Amniotic epithelial cell (primary cell): ENCODE data around the gene ATP6V0E2.
"Not testable (repeated sequence)": the region's sequence is repeated elsewhere in the genome, so short reads cannot be mapped to it uniquely, and the experiment has no call there.

ENCODE experiments used
- DNase-seq: peaks from one replicate; pipeline ENCODE4 v3.0.0-alpha.2; 2010; ENCODE audit warnings: low read depth

Gene ATP6V0E2

DNA sequence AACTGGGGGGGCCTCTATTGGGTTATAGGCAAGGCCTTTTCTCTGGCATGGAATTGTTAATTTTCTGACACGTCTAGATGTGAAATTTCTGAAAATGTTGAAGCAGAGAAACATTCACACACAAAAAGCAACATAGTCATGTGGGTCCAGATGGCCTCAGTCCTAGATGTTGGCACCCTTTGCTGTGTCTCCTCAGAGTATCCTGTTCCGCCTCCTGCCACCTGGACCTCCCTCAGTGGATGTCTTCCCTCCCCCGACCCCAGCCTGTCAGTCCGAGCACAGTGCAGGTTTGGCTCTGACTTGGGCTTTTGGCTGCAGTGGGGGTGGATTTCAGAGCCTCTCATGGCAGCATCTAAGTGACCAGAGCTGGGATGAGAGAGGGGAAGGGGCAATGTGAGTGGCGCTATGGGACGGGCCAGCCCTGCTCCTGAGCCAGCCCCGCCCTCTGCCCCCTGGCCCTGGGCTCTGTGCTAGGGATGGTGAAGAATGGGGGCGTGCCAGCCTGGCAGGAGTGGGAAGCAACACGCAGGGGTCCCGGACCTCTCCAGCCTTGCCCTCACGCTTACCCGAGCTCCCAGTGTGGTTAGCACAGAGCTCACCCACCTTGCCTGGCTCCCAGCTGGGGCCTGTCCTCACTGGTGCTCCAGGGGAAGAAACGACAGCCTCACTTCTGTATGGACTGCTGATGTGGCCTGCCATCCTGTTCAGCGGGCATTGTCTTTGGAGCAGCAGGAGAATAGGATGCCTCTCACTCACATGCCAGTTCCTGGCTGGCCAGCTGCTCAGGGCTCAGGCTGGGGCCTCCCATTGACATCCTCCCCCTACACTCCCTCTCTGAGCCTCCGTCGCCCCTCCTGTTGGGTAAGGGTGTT is 6.2 kb downstream of the ATP6V0E2 start:
- DNase-seq = no peak

DNA sequence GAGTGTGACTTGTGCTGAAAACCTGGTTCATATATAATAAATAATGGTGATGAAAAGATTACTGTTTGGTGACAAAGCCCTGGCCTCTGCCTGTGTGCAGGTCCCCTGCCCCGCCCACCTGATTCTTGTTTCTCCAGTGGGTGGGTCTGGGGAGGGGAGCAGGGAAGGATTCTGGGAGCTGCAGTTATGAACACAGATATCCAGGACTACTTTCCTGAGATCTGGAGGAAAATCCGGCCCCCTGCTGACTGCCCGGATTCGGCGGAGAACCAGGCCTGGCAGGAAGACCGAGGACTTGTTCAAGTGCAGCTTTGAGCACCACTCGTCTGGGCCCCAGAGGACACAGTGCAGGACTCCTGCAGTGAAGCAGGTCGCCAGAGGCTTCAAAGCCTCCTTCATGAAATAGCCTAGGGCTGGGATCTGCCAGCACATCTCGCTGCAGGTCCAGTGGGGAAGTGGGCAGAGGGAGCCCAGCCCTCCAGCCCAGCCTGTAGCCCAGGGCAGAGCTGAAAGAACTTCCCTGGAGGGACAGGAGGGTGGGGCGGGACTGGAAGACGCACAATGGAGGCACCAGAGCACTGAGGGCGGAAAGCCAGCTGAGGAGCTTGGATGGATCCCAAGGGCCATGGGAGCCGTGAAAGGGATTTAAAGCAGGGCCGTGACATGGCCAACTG is 7.0 kb downstream of the ATP6V0E2 start:
- DNase-seq = no peak

DNA sequence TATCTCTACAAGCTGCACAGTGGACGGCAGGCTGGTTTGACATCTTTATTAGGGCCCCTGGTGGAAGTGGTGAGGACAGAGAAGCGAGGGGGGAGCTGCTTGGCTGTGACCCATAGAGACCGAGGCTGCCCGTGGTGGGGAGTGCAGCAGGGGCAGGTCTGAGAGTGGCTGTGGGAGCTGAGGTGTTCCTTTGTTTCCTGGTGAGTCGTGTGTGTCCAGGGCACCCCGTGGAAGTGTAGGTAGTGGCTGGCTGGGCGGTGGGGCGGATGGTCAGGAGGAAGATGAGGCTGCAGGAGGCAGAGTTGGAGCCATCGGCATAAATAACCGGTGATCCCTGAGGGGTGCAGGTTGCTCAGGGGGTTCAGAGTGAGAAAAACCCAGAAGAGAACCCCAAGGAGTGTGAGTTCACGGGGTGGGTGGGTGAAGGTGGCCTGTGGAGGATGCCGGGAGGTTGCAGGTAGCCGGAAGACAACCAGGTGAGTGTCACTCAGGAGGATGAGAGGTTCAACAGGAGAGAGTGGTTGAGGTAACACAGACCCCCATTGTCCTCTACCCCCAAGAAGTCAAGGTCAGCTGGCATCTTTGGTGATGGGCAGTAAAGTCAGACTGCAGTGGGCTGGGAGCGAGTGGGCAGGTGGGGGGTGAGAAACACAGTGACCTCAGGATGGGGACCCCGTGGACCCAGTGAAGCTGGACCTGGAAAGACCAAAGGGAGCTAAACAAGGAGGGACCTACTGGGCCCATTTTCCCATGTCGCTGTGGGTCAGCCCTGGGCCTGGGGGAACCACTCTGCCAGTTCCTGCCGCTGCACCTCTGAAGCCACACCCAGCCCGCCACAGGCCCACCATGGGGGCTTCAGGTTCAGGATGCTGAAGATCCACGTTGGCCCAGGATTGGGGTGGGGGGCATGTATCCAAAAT is 7.8 kb downstream of the ATP6V0E2 start:
- no peak for DNase-seq

DNA sequence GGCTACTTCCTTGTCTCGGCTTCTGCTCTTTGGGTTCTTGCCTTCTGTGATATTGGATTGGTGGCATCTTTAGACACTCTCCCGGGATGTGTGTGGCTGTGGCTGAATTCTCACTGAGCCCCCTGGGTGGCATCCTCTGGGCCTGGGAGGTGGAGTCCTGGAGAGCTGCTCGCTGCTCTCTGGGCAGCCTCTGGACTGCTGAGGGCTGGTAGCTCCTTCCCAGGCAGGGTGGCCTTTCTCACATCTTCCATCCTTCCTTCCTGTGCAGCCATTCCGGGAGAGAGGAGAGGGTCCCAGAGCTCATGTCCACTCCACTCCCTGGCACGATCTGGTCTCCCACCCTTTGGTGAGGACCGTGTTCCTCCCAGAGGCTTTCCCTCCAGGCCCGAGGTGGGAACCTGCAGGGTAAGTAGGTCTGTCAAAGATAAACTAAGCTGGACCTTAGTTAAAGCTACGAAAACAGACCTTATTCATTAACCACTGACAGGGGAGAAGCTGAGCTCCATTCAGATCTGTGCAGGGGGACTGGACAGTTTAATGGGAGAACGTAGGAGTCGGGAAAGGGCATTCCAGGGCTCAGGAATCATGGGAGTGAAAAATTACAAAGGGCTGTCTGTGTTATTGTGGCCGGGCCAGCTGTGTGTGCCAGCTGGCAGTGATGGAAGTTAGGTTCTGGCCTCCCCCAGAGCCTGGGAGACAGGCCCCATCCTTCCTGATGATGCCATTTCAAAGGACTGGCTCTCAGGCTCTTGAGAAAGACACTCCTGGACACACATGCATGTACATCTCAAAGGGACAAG is 8.7 kb downstream of the ATP6V0E2 start:
- DNase-seq = no peak

DNA sequence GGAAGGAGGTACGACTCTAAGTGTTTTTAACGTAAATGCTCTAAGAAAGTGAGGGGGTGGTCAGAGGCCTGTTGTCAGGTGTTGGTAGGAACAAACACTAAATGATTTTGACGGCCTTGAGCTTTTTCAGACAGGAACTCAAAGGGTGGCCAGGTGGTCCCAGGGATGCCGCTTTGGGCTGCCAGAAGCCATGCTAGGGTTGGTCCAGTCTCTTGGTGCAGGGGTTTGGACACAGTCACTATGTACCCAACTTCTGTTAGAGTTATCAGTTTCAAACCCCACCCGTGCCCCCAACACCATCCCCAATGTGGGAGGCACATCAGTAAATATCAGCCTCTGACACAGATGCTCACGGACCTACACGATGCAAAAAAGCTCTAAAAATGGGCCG is 9.3 kb downstream of the ATP6V0E2 start:
- no peak for DNase-seq

DNA sequence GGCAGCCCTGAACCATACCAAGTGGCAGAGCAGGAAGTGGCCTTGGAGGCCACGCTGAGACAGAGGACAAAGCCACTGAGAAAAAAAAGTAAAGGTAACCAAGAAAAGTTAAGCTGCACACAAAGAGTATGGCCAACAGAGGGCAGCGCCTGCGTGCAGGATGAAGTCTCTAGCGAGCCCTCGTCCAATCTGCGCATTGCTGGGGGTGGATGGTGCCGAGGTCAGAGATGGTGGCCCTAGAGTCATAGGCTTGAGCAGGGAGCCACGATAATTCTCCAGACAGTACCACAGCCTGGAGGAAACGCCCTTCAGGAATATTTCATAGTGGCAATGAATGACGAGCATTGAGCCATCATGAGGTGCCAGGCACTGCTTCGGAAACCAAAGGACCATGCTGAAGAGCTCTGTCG is 9.7 kb downstream of the ATP6V0E2 start:
- no peak for DNase-seq

DNA sequence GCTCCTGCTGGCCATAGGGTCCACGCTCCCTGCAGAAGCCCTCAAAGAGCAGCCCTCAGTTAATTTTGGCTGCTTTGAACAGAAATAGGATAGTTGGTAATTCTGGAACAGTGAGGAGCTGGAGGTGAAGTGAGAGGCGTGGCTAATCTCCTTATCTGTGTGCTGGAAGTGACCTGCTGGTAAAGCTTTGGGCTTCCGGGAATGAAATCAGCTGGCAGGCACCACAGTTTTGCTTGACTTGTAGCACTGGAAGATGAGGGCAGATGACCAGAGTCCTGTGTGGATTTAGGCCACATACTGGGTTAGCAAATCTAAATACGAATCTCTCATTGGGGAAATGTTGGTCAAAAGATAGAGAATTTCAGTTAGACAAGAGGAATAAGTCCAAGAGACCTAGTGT is 10.2 kb downstream of the ATP6V0E2 start:
- no peak for DNase-seq

DNA sequence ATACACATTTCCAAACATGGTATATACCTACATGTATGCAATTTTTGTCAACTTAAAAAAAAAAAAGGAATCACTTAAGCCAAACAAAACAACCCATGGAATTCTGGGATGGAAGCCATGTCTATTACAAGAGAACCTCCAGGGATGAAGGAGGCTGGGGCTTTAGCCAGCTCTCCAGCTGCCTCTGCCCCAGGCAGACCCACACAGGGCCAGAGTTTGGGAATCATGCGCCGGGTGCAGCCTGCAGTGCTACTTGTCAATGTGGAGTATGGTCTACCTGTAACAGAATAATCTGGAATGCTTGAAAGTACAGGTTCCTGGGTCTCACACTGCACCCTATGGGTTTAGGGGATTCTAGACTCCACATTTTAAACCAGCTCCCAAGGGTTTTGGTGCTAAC is 10.8 kb downstream of the ATP6V0E2 start:
- no peak for DNase-seq

DNA sequence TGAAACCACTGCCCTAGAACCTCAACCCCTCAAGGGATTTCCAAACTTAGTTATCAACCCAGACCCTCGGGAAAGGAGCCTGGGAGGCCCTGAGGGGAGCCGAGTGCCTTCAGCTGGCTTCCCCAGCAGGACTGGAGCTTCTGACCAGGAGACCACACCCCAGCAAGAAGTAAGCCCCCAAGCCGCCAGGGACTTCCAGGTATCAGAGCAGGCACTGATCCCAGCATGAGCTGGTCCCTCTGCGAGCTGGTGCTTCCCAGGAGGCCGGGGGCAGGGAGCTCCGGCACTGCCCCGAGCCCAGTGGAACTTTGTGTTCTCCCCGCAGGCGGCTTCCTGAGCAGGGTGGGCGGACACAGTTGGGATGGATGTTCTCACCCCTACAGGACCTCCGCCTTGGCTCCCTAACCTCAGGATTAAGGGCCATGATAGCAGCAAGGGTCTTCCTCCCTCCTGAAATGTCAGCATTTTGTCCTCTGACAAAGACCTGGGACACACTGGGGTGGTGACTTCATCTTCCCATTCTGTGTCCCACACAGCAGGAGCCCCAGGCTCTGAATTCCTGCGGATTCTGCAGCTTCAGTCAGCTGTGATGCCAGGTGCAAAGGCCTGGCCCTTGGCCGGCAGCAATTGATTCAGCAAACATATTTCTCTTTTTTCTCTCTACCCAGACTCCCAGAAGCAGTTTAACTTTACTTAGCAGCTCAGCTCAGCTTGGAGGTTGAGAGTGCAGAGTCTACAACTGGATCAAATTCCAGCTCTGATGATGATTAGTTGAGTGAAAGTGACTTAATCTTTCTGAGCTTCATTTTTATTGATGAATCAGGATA is 11.6 kb downstream of the ATP6V0E2 start:
- DNase-seq = no peak

DNA sequence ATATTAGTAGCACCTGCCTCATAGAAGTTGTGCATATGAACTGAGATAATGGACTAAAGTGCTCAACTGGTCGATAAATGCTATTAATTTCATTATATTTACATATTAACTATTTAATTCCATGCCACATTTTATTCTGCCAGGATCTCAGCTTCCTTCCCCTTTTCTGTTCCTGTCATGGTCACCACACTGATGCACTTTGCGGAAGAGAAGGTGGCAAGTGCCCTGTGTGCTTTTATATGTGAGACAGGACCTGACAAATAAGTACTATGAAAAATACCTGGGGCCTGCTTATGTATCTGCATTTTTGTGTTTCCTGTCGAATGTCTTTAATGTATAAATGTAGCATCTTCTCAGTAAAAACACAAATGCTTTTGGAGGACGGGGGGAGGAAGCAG is 12.2 kb downstream of the ATP6V0E2 start:
- no peak for DNase-seq

DNA sequence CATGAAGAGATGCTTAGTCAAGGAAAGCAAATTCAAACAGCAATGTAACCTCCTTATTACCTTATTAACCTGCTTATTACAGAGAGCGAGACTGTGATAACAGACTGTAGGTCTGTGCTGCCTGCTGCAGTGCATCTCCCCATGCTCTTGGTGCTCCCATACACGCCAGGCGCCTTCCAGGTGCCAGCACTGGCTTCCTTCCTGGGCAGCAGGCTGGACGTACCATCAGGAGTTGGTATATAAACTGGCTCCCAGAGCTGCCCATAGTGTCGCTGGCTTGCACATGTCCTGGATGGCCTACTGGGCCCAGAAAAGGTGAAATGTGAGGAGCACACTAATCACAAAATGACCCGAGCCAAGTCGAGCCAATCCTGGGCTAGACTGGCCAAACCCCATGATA is 13.5 kb downstream of the ATP6V0E2 start:
- no peak for DNase-seq

DNA sequence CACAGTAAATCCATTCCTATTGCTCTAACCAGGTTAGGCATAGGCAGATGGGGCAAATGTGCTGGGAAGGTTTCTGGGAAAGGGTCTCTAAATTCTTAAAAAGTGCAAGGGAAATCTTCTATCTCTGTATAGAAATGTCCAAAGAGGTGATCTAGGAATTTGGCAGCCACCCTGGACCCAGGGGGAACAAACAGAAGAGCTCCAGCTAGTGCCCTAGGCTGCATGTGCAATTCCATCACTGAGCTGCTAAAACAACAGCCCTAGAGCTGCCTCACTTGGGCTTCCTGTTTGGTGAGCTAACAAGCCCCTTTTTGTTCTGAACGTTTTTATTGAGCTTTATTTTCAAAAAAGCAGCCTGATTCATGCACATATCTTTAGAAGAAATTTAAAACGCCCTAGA is 16.9 kb downstream of the ATP6V0E2 start:
- DNase-seq = not testable (repeated sequence)

DNA sequence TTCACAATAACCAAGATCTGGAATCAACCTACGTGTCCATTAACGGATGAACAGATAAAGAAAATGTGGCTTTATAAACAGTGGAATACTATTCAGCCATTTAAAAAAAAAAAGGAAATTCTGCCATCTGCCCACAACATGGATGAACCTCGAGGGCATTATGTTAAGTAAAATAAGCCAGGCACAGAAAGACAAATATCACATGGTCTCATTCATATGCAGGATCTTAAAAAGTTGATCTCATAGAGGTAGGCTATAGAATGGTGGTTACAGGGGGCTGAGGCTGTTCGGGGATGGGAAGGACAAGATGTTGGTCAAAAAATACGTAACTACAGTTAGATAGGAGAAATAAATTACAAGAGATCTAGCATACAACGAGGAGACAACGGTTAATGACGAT is 21.2 kb downstream of the ATP6V0E2 start:
- not testable (repeated sequence) for DNase-seq

DNA sequence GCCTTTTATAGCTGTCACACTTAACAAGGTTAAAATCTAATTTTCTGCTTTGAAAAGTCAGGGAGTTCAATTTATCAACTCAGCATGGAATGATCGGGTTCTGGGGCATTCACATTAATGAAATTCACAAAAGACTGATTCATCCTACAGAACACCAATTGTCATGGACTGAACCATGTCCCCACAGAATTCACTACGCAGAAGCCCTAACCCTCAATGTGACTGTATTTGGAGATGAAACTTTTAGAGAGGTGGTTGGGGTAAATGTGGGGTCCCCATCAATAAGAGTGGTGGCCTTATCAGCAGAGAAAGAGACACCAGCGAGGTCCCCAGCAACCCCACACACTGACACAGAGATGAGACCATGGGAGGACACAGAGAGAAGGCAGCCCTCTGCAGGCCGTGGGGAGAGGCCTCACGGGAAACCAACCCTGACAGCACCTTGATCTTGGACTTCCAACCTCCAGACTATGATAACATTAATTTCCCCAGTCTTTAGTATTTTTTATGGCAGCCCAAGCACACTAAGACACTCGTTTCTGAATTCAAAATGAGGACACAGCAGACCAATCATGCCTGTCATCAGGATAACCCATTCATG is 34.1 kb downstream of the ATP6V0E2 start:
- not testable (repeated sequence) for DNase-seq

DNA sequence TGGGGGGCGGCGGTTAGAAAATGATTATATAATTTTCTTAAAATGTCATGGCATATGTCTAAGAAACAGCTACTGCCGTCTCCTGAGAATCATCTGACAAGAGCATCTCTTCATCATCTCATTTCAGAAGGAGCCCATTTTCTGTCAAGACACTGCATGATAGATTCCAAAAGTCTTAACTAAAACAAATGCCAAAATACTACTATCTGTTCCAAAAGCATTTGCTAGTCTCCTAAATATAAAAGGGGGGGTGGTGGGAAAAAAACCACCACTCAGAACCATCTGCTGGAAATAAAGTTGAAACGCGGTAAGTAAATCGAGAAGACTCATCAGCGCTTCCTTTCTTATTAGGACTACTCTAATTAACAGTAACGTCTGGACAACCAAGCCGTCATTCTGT is 36.5 kb downstream of the ATP6V0E2 start:
- DNase-seq = not testable (repeated sequence)

DNA sequence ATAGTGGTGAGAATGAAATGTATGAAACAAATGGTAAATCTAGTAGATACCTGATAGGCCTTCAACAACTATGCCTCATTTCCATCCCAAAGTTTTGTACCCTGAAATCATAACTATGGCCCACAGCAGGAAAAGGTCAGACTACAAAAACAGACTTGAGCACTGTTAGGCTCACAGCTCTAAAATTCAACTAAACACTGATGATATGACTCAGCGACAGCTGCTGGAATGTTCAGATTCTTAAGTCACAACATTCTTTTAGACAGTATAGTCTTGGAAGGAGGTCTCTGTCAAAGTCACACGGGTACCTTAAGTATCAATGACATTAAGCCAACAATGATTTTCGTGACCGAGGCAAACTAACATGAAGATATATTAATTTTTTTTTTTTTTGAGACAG is 38.4 kb downstream of the ATP6V0E2 start:
- DNase-seq = not testable (repeated sequence)

DNA sequence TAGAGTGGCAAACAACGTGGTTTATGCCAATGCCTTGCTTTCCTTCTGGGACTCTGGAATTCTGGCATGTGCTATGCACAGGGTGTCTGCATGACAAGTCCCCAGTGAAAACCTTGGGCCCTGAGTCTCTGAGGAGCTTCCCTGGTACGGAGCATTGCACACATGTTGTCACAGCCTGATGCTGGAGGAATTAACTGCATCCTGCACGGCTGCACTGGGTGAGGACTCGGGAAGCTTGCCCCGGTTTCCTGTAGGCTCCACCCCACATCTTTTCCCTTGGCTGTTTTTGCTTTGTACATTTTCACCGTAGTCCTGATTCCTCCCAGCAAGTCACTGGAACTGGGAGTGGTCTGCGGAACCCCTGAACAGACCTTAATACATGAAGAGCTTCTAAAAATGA is 52.6 kb downstream of the ATP6V0E2 start:
- DNase-seq = not testable (repeated sequence)
